ENCODE data around the gene PFKP.

- TF ChIP-seq CTCF (conservative IDR thresholded peaks at IDR 0.05; ENCODE audit: low read length) (no peak), EZH2phosphoT487 (IDR thresholded peaks at IDR 0.05; ENCODE audit: borderline replicate concordance) (no peak)
These were observed 54.7 kb downstream of the PFKP start for GRCh38 chr10:3122034-3122433.
